ENCODE measurements around the gene SNX24.
"Not testable (repeated sequence)": the region's sequence is repeated elsewhere in the genome, so short reads cannot be mapped to it uniquely, and the experiment has no call there.

The SNX24 gene, protein sequence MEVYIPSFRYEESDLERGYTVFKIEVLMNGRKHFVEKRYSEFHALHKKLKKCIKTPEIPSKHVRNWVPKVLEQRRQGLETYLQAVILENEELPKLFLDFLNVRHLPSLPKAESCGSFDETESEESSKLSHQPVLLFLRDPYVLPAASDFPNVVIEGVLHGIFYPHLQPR

DNA sequence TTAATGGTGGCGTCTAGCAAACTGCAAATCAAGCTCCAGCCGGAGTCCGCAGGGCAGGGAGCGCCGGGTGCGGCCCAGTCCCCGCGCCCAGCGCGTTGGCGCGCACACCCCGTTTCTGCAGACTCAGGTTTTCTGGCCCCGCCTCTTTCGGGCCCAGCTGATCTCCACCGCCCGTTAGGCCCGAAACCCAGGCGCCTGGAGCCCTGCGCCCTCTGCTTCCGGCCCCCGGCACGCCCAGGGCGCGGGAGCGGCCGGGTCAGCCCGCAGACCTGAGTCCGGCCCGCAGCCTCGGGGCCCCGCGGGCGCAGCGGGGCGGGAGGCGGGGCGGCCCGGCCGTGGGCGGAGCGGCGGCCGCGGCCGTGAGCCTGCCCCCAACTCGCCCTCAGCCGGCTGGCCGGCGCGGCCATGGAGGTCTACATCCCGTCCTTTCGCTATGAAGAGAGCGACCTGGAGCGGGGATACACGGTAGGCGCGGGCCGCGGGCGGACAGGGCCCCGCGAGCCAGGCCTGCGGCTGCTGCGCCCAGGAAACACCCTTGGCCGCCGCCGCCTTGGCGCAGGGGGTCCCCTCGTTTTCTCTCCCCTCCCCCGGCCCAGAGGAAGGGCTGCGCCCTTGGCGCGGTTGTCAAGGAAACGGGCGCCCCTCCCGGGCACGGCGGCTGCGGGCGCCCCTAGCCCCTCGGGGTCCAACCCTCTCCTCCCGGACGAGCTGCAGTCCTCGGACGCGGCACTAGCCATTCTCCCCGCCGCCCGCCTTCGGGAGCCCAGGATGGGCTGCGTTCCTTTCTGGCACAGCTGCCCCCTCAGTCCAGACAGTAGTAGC, at the start of gene SNX24:
Gene SNX24, plus strand, starts transcription at position 385 of the 822 bp plus-strand sequence. Its CDS starts 21 bp downstream, at position 406.
- peak; percentile 73 for DNase-seq (ENCODE audit: low spot score)

DNA sequence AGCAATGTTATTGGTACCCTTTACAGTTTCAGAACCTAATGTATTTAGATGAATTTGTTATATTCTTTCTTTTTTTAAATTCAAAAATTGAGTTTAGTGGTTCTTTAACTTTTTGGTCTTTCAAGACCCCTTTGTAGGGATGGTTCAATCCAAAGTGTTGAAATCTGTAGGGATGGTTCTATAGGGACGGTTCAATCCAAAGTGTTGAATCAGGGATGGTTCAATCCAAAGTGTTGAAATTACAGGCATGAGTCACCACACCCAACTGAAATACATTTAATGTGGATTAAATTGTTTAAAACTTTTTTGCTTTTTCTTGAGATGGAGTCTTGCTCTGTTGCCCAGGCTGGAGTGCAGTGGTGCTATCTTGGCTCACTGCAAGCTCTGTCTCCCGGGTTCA, 39.9 kb upstream of the SNX24 start:
- no peak for DNase-seq (ENCODE audit: low spot score)

GRCh38 chr5:122810405-122810804, 35.0 kb upstream of the SNX24 start:
- no peak for DNase-seq (ENCODE audit: low spot score)

DNA sequence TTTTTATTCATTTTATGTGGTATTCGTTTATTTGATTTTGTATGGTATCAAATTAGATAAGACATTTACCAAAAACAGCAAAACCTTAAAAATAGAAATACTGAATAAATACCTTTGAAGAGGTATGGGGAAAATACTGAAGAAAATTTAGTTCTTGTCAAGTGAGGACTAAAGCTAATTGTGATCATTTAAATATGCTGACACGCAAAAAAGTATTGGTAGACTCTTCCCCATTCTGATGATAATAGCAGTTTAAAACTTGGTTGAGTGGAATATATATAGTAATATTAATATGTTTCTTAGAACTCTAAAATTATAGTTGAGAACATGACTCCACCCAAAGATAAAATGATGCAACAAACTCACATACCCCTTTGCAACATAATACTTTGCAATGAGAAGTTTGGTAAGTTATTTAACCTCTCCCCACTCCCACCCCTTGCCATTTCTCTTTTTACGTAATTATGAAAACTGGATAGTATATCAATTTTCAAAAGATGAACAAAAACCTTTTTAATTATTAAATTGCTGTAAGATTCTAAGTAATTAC, 30.1 kb upstream of the SNX24 start:
- DNase-seq (ENCODE audit: low spot score): no peak

DNA sequence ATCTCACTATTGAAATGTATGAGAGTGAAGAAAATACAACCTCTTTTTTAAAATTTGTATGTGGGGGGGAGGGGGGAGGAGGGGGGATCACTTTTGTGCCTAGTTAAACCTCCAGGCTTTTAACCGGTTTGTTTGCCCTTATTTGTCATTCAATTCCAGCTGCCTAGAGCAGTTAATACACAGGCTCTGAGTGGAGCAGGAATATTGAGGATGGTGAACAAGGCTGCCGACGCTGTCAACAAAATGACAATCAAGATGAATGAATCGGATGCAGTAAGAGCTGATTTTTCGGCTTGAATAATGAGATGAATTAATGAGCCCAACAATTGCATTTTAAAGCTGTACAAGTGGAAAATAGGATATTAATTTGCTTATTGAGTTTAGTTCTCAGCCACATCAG, 28.7 kb upstream of the SNX24 start:
- DNase-seq (ENCODE audit: low spot score): no peak

GRCh38 chr5:122831984-122832383, 13.4 kb upstream of the SNX24 start:
- DNase-seq (ENCODE audit: low spot score): no peak

GRCh38 chr5:122835681-122836080, 9.7 kb upstream of the SNX24 start:
- no peak for DNase-seq (ENCODE audit: low spot score)

DNA sequence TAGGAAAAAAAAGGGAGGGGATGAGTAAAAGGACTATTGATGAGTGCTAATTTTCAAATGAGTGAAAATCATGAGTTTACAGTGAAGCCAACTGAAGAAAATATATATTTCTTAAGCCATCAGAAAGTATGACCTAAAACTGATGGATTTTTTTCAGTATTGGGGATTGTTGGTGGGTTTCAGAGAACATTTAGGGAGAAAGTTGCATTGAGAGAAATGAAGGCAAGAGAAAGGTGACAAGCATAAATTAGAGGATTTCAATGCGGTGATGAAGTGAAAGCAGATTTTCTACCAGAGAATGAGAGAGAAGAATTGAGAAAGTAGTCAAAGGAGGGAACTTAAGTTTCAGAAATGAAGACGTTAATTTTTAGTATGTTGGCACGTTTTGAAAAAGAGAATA, 8.5 kb upstream of the SNX24 start:
- DNase-seq (ENCODE audit: low spot score): no peak

DNA sequence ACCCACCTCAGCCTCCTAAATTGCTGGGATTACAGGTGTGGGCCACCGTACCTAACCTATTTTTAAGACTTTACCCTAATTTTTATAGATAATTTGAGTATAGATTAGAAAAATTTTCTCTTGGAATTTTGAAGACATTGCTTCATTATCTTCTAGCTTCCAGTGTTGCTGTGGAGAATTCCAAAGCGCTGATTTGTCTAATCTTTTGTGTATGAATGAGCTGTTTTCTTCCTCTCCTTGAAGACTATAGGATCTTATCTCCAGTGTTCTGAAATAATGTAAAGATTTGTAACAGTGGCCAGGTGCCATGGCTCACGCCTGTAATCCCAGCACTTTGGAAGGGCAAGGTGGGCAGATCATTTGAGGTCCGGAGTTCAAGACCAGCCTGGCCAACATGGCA, 5.7 kb upstream of the SNX24 start:
- no peak for DNase-seq (ENCODE audit: low spot score)

DNA sequence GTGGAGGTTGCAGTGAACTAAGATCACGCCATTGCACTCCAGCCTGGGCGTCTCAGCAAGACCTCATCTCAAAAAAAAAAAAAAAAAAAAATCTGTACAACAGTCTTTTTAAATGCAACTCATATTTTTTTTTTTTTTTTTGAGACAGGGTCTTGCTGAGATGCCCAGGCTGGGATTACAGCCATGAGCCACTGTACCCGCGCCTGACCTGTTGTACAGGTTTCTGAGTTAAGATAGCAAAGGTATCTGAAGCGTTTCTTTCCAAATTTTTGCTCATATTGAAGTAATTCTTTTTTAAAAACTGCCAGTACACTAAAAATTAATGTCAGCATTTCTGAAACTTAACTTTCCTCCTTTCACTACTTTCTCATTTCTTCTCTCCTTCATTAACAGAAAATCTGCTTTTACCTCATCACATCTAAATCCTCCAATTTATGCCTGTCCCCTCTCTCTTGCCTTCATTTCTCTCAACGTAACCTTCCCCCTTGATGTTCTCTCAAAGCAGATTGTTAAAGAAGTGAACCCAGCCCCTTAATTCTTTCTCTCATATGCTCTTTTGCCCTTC, 3.3 kb upstream of the SNX24 start:
- DNase-seq (ENCODE audit: low spot score): no peak

DNA sequence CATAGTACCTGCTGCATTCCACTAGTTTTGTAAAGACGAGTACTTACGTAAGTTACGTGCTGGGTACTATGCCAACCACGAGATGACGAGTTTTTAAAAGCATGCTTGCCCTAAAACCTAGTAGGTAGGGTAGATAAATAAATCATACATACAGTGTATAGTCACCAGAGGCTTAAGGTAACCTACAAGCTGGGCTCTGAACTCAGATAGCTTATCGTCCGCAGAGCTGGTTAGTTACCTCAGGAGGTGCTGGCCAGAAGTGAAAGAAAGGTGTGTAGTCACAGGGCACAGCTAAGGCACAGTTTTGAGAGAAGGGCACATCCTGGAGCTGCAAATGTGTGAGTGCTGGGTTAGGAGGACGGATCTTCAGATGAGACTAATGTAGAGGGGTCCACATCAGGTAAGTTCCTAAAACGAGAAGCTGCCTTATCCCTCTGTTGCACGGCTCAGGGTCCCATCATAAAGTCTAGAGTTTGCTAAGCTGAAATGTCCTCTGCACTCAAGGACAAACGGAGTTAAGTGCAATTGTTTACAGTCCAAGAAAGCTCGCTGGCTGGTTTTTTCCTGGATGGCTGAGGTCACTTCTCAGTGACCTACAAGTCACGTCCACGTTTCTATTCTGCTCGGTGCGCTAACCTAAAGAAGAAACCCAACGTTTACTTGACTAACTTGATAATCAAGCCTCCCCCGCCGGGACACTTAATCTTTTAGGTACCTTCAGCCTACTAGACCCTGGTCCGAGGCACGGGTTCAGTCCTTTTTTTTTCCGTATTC, 1.1 kb upstream of the SNX24 start:
- no peak for DNase-seq (ENCODE audit: low spot score)

DNA sequence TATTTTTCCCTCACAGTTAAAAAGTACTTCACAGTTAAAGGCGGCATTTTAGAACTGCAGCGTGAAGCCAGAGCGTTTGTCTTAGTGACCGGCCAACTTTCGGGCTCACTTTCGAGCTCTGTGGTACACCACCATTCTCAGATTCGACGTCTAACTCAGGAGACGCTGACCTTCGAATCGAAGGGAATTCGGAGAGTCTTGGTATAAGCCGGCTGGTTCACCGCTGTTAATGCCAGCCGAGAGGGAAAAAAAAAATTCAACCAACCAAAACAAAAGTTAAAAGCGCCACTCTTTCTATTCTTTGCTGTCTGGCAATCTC, 544 bp upstream of the SNX24 start:
- no peak for DNase-seq (ENCODE audit: low spot score)

- DNase-seq (ENCODE audit: low spot score): peak; percentile 10
Measured at GRCh38 chr5:122846051-122846550, 688 bp downstream of the SNX24 start.

- DNase-seq (ENCODE audit: low spot score): no peak
Measured at GRCh38 chr5:122847687-122848081, 2.3 kb downstream of the SNX24 start.

DNA sequence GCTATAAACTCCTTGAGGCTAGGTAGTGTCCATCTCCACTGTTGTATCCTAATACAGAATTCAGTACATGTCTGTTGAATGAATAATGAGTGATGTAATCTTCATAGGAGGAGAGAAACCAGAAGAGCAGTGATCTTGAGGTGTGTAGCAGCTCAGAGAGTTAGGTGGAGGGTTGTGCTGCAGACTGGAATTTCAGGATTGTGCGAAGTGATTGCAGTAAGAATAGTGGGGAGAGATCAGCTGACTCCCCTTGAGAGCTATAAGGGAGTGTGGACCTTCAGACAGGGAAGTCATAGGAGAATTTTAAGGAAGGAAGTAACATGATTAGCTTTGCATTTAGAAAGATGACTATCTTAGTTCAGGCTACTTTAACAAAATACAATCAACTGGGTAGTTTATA, 4.4 kb downstream of the SNX24 start:
- DNase-seq (ENCODE audit: low spot score): no peak

- DNase-seq (ENCODE audit: low spot score): not testable (repeated sequence)
Measured at GRCh38 chr5:122857538-122857937, 12.1 kb downstream of the SNX24 start.

DNA sequence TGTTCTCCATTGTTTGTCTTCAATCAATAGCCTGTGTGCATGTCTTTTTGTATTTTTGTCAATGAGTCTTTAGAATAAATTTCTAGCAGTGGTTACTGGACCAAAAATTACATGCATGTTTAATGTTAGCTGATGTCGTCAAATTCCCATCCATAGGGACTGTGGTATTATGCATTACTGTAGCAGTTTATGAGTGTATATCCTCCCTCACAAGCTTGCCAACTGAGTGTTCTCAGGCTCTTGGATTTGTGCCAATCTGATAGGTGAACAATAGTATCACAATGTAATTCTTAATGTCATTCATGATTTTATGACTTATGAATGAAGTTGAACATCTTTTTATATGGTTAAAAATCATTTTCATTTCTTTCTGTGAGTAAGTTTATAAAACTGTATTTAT, 13.0 kb downstream of the SNX24 start:
- DNase-seq (ENCODE audit: low spot score): no peak

- no peak for DNase-seq (ENCODE audit: low spot score)
Measured at GRCh38 chr5:122863240-122863639, 17.8 kb downstream of the SNX24 start.

DNA sequence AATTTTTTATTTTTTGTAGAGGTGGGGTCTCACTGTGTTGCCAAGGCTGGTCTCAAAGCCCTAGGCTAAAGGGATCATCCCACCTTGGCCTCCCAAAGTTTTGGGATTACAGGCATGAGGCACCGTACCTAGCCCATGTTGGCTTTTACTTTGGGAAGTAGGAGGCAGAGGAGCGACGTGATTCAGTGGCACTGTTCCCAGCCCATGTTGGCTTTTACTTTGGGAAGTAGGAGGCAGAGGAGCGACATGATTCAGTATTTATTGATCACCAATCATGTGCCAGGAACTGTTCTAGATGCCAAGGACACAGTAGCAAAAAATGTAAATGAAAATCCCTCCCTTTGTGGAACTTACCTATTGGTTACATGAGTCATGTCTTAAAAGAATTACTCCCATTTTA, 18.3 kb downstream of the SNX24 start:
- no peak for DNase-seq (ENCODE audit: low spot score)

DNA sequence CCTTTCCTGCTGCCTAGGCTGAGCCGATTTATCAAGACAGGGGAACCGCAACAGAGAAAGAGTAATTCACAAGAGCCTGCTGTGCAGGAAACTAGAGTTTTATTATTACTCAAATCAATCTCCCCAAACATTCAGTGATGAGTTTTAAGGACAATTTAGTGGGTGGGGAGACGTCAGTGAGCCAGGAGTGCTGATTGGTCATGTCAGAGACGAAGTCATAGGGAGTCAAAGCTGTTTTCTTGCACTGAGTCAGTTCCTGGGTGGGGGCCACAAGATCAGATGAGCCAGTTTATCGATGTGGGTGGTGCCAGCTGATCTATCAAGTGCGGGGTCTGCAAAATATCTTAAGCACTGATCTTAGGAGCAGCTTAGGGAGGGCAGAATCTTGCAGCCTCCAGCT, 19.0 kb downstream of the SNX24 start:
- no peak for DNase-seq (ENCODE audit: low spot score)

GRCh38 chr5:122864842-122865241, 19.4 kb downstream of the SNX24 start:
- no peak for DNase-seq (ENCODE audit: low spot score)

- no peak for DNase-seq (ENCODE audit: low spot score)
Measured at GRCh38 chr5:122870219-122870856, 24.9 kb downstream of the SNX24 start.
